Right atrium auricular region (tissue), 2 donors: Measurements from ENCODE around the gene ULK3. TPM values are rescaled to one million over a fixed set of nuclear protein-coding genes. Genes with fewer than 3 reads are reported as not detected.

Experiments used
- DNase-seq: peaks from one replicate; pipeline ENCODE4 v3.0.0-alpha.2; 2019; ENCODE audit warnings: low spot score
- H3K27ac ChIP-seq, 2 donors: fragments of 200-600 bp; sonication (generic); 1 replicate in 1 of 2; 2 replicates in 1 of 2; pipeline ENCODE4 v1.5.1; 2016 to 2019
- H3K27me3 ChIP-seq, 2 donors: fragments of 200-600 bp; sonication (generic); one replicate each; pipeline versions ENCODE4 v1.5.1 to v1.6.0; 2017 to 2019
- H3K36me3 ChIP-seq: fragments of 200-600 bp; sonication (generic); one replicate; pipeline ENCODE4 v1.5.1; 2016
- H3K4me1 ChIP-seq, 2 donors: fragments of 200-600 bp; sonication (generic); one replicate each; pipeline versions ENCODE4 v1.5.1 to v1.6.0; 2017 to 2019
- H3K4me3 ChIP-seq, 2 donors: fragments of 200-600 bp; sonication (generic); 1 replicate in 1 of 2; 2 replicates in 1 of 2; pipeline ENCODE4 v1.5.1; 2017 to 2019; ENCODE audit warnings: mild to moderate bottlenecking in 1 of 2, moderate library complexity in 1 of 2
- H3K9me3 ChIP-seq, 2 donors: fragments of 200-600 bp; sonication (generic); one replicate each; pipeline ENCODE4 v1.5.1; 2019
- total RNA-seq, 2 donors: library from RNA; depleted of rRNA; stranded (reverse); fragments of >200 nt; gene quantifications; one replicate each; pipeline ENCODE4 v1.1.0, GENCODE V29; 2016
- TF ChIP-seq, protein P1 (sequence below), 2 donors: fragments of 200-600 bp; sonication (generic); IDR thresholded peaks; one replicate each; pipeline ENCODE4 v1.5.1; 2019; ENCODE audit warnings: antibody characterized with exemption in 2 of 2

Gene ULK3
- total RNA-seq, 2 donors from 2014 or later = 38.1 to 42.9 TPM

DNA sequence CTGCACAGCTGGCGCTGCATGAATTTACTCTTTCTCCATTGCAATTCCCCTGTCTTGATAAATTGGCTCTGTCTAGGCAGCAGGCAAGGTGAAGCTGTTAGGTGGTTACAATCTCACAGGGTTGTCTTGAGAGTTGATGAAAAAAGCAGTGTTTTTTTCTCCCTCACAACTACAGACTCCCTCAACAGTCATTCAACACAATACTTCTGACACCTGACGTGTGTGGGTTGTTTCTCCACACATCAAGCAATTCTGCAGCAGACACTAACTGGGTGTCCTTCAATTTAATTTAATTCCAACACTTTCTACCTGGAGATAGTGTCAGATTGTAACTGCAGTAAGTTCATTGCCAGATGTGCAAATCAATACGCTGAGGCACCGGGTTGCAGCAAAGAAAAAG, 35.3 kb upstream of the ULK3 start:
- Histone ChIP-seq H3K9me3 (no peaks in the 10 kb centered on the region), H3K36me3 (no peaks in the 10 kb centered on the region), H3K27ac (no peak overlapping the region), H3K27me3 (no peaks in the 10 kb centered on the region), H3K4me1 (peaks cover 0 to 6% of the 10 kb centered on the region in 2 donors), H3K4me3 (no peak overlapping the region)
- TF ChIP-seq, protein P1, sequence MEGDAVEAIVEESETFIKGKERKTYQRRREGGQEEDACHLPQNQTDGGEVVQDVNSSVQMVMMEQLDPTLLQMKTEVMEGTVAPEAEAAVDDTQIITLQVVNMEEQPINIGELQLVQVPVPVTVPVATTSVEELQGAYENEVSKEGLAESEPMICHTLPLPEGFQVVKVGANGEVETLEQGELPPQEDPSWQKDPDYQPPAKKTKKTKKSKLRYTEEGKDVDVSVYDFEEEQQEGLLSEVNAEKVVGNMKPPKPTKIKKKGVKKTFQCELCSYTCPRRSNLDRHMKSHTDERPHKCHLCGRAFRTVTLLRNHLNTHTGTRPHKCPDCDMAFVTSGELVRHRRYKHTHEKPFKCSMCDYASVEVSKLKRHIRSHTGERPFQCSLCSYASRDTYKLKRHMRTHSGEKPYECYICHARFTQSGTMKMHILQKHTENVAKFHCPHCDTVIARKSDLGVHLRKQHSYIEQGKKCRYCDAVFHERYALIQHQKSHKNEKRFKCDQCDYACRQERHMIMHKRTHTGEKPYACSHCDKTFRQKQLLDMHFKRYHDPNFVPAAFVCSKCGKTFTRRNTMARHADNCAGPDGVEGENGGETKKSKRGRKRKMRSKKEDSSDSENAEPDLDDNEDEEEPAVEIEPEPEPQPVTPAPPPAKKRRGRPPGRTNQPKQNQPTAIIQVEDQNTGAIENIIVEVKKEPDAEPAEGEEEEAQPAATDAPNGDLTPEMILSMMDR (IDR thresholded peaks at IDR 0.05) = no peak
- DNase-seq = no peak

DNA sequence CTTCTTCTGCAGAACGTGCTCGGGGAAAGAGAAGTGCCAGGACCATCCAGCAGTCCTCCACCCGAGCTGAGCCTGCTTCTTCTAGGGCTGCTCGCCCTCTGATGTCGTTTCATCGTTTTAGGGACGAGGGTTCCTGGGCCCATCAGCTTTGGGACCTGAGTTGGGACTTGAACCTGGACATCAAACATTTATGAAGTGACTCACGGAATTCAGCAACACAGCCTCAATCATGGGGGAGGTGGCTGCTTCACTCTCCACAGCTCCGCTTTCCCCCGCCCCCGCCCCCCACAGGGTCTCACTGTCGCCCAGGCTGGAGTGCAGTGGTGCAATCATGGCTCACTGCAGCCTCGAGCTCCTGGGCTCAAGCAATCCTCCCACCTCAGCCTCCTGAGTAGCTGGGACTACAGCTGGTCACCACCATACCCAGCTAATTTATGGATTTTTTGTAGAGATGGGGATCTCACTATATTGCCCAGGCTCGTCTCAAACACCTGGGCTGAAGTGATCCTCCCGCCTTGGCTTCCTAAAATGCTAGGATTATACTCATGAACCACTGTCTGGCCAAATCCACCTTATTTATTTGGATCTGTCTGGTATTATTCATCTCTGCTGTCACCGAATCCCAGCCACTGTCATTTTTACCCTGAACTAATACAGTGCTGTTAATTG, 30.9 kb upstream of the ULK3 start:
- Histone ChIP-seq H3K27ac (peak overlapping the region; percentile 76 to 93), H3K4me1 (peaks cover 0 to 44% of the 10 kb centered on the region in 2 donors), H3K36me3 (no peaks in the 10 kb centered on the region), H3K4me3 (peak overlapping the region; percentile 61 to 76), H3K27me3 (no peaks in the 10 kb centered on the region), H3K9me3 (no peaks in the 10 kb centered on the region)
- TF ChIP-seq, protein P1 (IDR thresholded peaks at IDR 0.05) = no peak
- DNase-seq = peak; percentile 60

GRCh38 chr15:74873036-74873755, 30.2 kb upstream of the ULK3 start, which contains the start of gene SCAMP2:
SCAMP2 (minus strand) TSS chr15:74873365; CDS start chr15:74873255, 110 bp downstream.
- no peaks in the 10 kb centered on the region for H3K9me3 ChIP-seq
- TF ChIP-seq, protein P1 (IDR thresholded peaks at IDR 0.05) = no peak

DNA sequence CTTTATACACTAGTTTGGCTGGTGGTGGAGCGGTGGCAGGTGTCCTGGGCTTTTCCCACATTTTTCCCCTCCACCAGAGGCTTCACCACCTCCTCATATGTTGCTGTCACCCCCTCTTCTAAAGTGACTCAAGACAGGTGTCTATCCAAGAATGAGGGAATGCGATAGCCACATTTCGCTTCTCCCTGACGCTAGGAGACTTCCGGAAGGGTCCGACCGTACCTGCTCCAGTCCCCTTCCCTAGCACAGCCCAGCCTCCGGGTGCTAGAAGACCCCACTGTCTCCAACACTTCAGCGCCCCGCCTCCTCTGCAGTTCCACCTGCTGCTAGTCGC, 29.7 kb upstream of the ULK3 start:
- H3K27me3 ChIP-seq = no peaks in the 10 kb centered on the region
- TF ChIP-seq, protein P1 (IDR thresholded peaks at IDR 0.05) = no peak
- peaks cover 0 to 56% of the 10 kb centered on the region in 2 donors for H3K4me1 ChIP-seq

More at GRCh38 chr15:74873036-74873755, 30.2 kb upstream of the ULK3 start, which contains the start of gene SCAMP2:
- Histone ChIP-seq H3K4me3 (peak within 1 kb of the TSS; percentile 61 to 76), H3K27ac (peak within 1 kb of the TSS; percentile 76 to 93), H3K27me3 (no peaks in the 10 kb centered on the region), H3K36me3 (no peaks in the 10 kb centered on the region), H3K4me1 (peaks cover 0 to 51% of the 10 kb centered on the region in 2 donors)
- peak; percentile 94 for DNase-seq

DNA sequence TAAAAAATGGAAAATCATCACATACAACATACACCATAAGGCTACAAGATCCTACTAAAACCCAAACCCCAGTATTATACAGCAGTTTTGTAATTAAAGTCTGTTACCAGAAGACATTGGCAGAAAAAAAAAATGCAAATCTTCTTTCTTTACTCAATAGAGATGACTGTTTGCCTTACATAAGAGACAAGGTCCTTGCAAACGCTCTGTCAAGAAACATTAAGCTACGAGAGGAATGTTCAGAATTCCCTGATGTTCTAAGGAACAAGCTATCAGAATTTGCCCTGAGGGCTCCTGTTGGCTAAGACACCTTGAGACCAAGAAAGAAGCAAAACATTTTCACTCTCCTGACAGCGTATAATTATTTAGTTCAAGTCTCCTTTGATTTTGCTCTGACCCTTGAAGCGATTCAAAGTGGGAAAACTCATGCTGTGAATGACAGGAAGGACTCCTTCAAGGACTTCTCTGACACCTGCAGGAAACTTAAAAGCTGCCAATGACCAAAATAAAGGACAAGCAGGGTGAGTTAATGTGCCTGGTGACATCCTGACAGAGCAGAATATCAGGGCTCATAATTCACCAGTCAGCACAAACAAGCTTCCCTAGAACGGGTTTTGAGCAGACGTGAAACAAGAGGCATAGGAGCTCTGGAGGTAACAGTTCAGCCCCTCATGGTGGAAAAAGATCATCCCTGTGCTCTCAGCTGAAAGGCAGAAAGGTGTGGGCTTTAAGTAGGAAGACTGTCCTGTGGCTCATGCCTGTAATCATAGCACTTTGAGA, 27.7 kb upstream of the ULK3 start:
- peak overlapping the region in 1 of 2 donors; percentile 1 for H3K4me3 ChIP-seq
- DNase-seq = no peak
- no peaks in the 10 kb centered on the region for H3K36me3 ChIP-seq
- peaks cover 0 to 76% of the 10 kb centered on the region in 2 donors for H3K4me1 ChIP-seq
- H3K27me3 ChIP-seq = no peaks in the 10 kb centered on the region
- H3K27ac ChIP-seq = peak overlapping the region; percentile 76 to 93
- TF ChIP-seq, protein P1 (IDR thresholded peaks at IDR 0.05) = no peak
- H3K9me3 ChIP-seq = no peaks in the 10 kb centered on the region

More for the DNA sequence above, 29.7 kb upstream of the ULK3 start:
- Histone ChIP-seq H3K4me3 (peak overlapping the region; percentile 61 to 76), H3K9me3 (no peaks in the 10 kb centered on the region), H3K27ac (peak overlapping the region; percentile 76 to 93), H3K36me3 (no peaks in the 10 kb centered on the region)
- DNase-seq = no peak
